HL-60 (cell line): ENCODE data around the gene CACNA1C.

Experiments
- CTCF ChIP-seq: IDR thresholded peaks from one replicate; pipeline ENCODE4 v1.5.1; 2011; ENCODE audit warnings: low read length, control low read depth, inconsistent platforms; ENCODE audit not compliant: insufficient read depth
- GABPA ChIP-seq: IDR thresholded peaks from 2 replicates; pipeline ENCODE4 v1.6.1; 2012; ENCODE audit warnings: low read depth
- POLR2AphosphoS5 ChIP-seq: IDR thresholded peaks from 2 replicates; pipeline ENCODE4 v1.6.1; 2012; ENCODE audit warnings: low read depth
- SPI1 ChIP-seq: IDR thresholded peaks from 2 replicates; pipeline ENCODE4 v1.6.1; 2012; ENCODE audit warnings: low read depth, mild to moderate bottlenecking, borderline replicate concordance
- TF ChIP-seq, protein P1 (sequence below): IDR thresholded peaks from 2 replicates; pipeline ENCODE4 v1.6.1; 2012; ENCODE audit warnings: low read depth; ENCODE audit not compliant: insufficient replicate concordance

- TF ChIP-seq GABPA (no peak), CTCF (no peak), POLR2AphosphoS5 (no peak), SPI1 (no peak)
- TF ChIP-seq, protein P1, sequence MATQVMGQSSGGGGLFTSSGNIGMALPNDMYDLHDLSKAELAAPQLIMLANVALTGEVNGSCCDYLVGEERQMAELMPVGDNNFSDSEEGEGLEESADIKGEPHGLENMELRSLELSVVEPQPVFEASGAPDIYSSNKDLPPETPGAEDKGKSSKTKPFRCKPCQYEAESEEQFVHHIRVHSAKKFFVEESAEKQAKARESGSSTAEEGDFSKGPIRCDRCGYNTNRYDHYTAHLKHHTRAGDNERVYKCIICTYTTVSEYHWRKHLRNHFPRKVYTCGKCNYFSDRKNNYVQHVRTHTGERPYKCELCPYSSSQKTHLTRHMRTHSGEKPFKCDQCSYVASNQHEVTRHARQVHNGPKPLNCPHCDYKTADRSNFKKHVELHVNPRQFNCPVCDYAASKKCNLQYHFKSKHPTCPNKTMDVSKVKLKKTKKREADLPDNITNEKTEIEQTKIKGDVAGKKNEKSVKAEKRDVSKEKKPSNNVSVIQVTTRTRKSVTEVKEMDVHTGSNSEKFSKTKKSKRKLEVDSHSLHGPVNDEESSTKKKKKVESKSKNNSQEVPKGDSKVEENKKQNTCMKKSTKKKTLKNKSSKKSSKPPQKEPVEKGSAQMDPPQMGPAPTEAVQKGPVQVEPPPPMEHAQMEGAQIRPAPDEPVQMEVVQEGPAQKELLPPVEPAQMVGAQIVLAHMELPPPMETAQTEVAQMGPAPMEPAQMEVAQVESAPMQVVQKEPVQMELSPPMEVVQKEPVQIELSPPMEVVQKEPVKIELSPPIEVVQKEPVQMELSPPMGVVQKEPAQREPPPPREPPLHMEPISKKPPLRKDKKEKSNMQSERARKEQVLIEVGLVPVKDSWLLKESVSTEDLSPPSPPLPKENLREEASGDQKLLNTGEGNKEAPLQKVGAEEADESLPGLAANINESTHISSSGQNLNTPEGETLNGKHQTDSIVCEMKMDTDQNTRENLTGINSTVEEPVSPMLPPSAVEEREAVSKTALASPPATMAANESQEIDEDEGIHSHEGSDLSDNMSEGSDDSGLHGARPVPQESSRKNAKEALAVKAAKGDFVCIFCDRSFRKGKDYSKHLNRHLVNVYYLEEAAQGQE: no peak
Observed at GRCh38 chr12:2613326-2614073, 560.7 kb downstream of the CACNA1C start.
